ENCODE data around the gene HSPG2. TPM values are rescaled to one million over a fixed set of nuclear protein-coding genes. Genes with fewer than 3 reads are reported as not detected.

HSPG2 gene
- total RNA-seq, 1 donor from 2014 or later: 656 TPM

DNA sequence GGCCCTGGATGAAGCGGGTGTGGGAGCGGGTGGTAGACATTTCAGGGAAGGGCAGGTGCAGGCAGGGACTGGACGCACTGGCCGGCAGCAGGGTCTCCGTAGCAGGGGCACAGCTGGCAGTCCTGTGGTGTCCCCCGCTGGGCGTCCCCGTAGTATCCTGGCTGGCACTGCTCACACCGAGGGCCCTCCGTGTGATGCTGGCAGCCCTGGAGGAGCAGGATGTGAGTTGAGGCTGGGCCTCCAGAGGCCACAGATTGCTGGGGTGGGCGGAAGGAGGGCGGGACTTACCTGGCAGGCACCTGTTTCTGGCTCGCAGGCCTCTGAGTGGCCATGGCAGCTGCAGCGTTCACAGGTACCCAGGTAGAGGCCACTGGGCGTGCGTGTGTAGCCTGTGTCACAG, 62.8 kb downstream of the HSPG2 start:
- Mint-ChIP-seq H3K4me3 (ENCODE audit: low read depth) (no peak overlapping the region), H3K4me1 (ENCODE audit: low read depth) (no peaks in the 10 kb centered on the region), H3K27me3 (no peaks in the 10 kb centered on the region), H3K36me3 (ENCODE audit: insufficient read depth) (peaks cover 18% of the 10 kb centered on the region), H3K9me3 (ENCODE audit: low read depth) (no peaks in the 10 kb centered on the region), H3K27ac (no peak overlapping the region)
- no peak for DNase-seq (ENCODE audit: low spot score, unreplicated experiment)
- TF ChIP-seq, protein P1, sequence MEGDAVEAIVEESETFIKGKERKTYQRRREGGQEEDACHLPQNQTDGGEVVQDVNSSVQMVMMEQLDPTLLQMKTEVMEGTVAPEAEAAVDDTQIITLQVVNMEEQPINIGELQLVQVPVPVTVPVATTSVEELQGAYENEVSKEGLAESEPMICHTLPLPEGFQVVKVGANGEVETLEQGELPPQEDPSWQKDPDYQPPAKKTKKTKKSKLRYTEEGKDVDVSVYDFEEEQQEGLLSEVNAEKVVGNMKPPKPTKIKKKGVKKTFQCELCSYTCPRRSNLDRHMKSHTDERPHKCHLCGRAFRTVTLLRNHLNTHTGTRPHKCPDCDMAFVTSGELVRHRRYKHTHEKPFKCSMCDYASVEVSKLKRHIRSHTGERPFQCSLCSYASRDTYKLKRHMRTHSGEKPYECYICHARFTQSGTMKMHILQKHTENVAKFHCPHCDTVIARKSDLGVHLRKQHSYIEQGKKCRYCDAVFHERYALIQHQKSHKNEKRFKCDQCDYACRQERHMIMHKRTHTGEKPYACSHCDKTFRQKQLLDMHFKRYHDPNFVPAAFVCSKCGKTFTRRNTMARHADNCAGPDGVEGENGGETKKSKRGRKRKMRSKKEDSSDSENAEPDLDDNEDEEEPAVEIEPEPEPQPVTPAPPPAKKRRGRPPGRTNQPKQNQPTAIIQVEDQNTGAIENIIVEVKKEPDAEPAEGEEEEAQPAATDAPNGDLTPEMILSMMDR (IDR thresholded peaks at IDR 0.05; ENCODE audit: unreplicated experiment): no peak

DNA sequence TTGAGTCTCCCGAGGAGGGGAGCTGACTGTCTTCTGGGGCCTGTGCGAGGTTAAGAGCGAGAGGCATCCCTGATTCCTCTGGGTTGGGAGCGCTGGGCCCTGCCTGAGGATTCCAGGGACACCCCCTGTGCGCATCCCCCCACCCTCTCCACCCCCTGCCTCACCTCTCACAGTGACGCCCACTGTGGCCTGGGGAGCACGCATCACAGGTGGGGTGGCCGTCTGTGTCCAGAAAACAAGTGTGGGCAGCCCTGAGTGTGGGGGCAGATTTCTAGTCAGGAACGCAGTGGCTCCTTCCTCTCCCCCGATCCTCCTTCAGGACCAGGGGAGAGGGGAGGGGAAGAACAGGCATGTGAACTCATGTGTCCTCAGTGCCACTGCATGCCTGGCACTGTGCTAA, 63.3 kb downstream of the HSPG2 start:
- DNase-seq (ENCODE audit: low spot score, unreplicated experiment): no peak
- Mint-ChIP-seq H3K27ac (peak overlapping the region; percentile 52), H3K27me3 (no peaks in the 10 kb centered on the region), H3K36me3 (ENCODE audit: insufficient read depth) (peaks cover 19% of the 10 kb centered on the region), H3K4me1 (ENCODE audit: low read depth) (no peaks in the 10 kb centered on the region), H3K4me3 (ENCODE audit: low read depth) (no peak overlapping the region), H3K9me3 (ENCODE audit: low read depth) (no peaks in the 10 kb centered on the region)
- TF ChIP-seq, protein P1 (IDR thresholded peaks at IDR 0.05; ENCODE audit: unreplicated experiment): no peak

DNA sequence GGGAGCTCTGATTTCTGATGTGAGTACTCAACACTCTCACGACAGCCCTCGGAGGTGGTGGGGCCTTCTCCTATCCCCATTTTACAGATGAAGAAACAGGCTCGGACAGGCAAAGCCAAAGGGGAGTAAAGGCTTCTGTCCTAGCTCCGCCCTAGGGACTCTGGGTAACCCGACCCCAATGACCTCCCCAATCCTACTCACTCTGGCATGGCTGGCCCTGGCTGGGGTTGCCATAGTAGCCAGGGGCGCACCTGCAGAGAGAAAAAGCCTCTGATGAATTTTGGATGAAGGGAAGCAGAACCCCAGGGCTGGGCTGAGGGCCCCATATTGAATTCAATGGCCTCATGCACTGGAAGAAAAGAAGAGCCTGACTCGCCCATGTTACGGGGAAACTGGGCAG, 63.9 kb downstream of the HSPG2 start:
- TF ChIP-seq, protein P1 (IDR thresholded peaks at IDR 0.05; ENCODE audit: unreplicated experiment): no peak
- Mint-ChIP-seq H3K36me3 (ENCODE audit: insufficient read depth) (peaks cover 21% of the 10 kb centered on the region), H3K27me3 (no peaks in the 10 kb centered on the region), H3K9me3 (ENCODE audit: low read depth) (no peaks in the 10 kb centered on the region), H3K4me1 (ENCODE audit: low read depth) (no peaks in the 10 kb centered on the region), H3K27ac (peak overlapping the region; percentile 52), H3K4me3 (ENCODE audit: low read depth) (no peak overlapping the region)
- DNase-seq (ENCODE audit: low spot score, unreplicated experiment): no peak

DNA sequence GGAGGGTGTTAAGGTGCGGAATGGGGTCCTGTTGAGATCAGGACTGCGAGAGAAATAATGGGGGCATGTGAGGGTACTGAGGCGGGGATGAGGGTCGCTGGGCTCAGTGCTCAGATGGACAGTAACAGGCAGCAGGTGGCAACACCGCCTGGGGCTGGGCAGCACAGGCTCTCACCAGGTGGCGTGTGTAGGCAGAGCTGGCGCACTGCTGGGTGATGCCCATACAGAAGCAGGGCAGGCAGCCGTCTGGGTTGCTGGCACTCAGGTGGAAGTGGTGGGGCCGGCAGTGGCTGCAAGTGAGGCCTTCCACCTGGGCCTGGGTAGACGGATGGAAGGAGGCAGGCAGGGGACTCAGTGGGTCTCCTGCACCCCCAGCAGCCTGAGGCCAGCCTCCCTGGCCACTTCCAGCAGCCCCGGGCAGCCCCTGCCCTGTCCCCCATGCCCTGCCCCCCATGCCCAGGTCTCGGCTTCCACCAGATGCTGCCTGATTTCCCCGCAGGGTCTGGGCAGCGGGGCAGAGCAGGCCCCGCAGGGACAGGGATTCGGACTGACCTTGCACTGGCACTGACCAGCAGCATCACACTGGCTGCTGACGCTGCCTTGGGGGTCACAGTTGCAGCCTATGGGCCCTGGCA, 64.5 kb downstream of the HSPG2 start:
- Mint-ChIP-seq H3K27ac (no peak overlapping the region), H3K27me3 (no peaks in the 10 kb centered on the region), H3K9me3 (ENCODE audit: low read depth) (no peaks in the 10 kb centered on the region), H3K4me1 (ENCODE audit: low read depth) (peaks cover 2% of the 10 kb centered on the region), H3K36me3 (ENCODE audit: insufficient read depth) (peaks cover 17% of the 10 kb centered on the region), H3K4me3 (ENCODE audit: low read depth) (no peak overlapping the region)
- no peak for DNase-seq (ENCODE audit: low spot score, unreplicated experiment)
- TF ChIP-seq, protein P1 (IDR thresholded peaks at IDR 0.05; ENCODE audit: unreplicated experiment): no peak

DNA sequence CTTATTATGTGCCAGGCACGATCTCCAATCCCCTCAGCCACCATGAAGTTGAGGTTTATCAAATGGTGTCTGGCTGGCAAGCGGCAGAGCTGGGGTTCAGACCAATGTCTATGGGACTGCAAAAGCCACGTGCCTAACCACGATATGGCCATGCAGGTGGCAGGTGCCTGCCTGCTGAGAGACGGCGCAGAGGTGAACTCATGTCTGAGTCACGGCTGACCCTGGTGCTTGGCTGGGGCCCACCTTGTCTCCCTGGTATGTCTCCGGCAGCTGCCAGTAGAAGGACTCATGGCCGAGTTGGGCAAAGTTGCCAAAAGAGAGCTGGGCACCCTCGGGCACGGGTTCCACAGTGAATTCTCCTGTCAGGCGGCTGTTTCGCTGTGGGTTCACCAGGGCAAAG, 65.2 kb downstream of the HSPG2 start:
- Mint-ChIP-seq H3K4me3 (ENCODE audit: low read depth) (no peak overlapping the region), H3K9me3 (ENCODE audit: low read depth) (no peaks in the 10 kb centered on the region), H3K4me1 (ENCODE audit: low read depth) (peaks cover 3% of the 10 kb centered on the region), H3K27ac (no peak overlapping the region), H3K27me3 (no peaks in the 10 kb centered on the region), H3K36me3 (ENCODE audit: insufficient read depth) (peaks cover 19% of the 10 kb centered on the region)
- DNase-seq (ENCODE audit: low spot score, unreplicated experiment): no peak
- TF ChIP-seq, protein P1 (IDR thresholded peaks at IDR 0.05; ENCODE audit: unreplicated experiment): no peak
